SH-SY5Y (cell line): ENCODE results near the gene INO80.

Experiments
- GATA2 ChIP-seq: IDR thresholded peaks from 2 replicates; pipeline ENCODE4 v1.6.1; 2011; ENCODE audit warnings: mild to moderate bottlenecking, low read depth, low read length
- GATA3 ChIP-seq: IDR thresholded peaks from 2 replicates; pipeline ENCODE4 v1.6.1; 2011; ENCODE audit warnings: low read depth, mild to moderate bottlenecking, low read length, moderate library complexity

Gene INO80

DNA sequence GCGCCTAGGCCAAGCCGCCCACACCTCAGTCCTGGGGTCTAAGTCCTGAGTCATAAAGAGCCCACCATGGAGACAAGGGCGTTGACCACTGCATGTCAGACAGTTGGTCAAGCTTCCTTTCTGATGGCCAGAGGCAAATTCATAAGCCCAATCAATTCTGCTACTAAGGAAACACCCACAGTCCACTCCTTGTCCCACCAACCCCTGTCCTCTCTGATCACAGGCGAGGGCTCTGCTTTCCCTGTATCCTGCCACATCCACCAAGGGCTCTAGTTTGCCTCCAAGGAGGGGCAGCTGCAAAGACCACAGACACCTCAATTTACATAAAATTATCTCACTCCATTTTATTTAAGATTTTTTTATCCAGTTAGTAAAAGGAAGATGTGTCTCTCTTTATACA, 137.5 kb downstream of the INO80 start:
- TF ChIP-seq GATA2: no peak
- no peak for TF ChIP-seq GATA3

GRCh38 chr15:40978141-40978540, 137.9 kb downstream of the INO80 start:
- TF ChIP-seq GATA3: no peak
- no peak for TF ChIP-seq GATA2

- TF ChIP-seq GATA3: no peak
- TF ChIP-seq GATA2: no peak
Measured at GRCh38 chr15:40976819-40977218, 139.3 kb downstream of the INO80 start.

GRCh38 chr15:40974879-40975278, 141.2 kb downstream of the INO80 start:
- TF ChIP-seq GATA3 (no peak), GATA2 (no peak)

DNA sequence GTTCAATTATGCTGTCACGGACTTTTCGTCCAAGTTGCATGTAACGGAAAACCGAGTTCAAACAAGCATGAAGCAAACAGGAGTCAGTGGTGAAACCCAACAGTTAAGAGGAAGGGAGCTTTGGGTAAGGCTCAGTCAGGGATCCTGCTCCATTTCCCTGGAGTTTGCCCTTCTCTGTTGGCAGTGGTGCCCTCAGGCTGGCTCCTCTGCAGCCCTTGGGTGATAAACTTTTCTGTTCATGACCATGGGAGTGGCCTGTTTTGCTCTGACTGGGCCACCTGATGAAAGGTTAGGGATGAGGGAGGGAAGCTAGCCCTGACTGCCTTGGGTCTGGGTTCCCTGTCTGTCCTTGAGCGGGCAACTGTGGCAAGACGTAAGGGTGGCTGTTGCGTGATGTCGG, 146.7 kb downstream of the INO80 start:
- TF ChIP-seq GATA2: no peak
- no peak for TF ChIP-seq GATA3

DNA sequence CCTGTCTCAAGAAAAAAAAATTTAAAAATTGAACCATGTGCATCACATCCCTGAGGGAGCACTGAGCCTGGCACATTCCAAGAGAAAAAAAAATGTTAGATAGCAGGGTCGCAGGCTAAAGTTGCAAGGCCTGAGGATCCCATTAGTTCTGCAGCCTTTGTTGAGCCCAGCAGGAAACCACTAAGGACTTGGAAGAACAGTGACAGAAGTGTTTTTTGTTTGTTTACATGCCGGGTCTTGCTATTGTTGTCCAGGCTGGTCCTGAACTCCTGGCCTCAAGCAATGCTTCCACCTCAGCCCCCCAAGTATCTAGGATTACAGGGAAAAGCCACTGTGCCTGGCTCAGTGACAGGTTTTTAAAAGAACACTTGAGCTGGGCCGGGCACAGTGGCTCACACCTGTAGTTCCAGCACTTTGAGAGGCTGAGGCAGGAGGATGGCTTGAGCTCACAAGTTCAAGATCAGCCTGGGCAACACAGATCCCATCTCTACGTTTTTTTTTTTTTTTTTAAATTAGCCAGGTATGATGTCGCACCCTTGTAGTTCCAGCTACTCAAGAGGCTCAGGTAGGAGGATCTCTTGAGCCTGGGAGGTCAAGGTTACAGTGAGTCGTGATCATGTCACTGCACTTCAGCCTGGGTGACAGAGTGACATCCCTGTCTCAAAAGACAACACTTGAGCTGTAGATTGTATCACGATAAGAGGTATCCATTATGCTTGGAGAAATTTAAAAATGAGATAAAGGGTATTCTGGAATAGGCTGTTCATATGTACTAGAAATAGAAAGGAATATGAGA, 147.6 kb downstream of the INO80 start:
- no peak for TF ChIP-seq GATA2
- TF ChIP-seq GATA3: no peak

- TF ChIP-seq GATA3 (no peak), GATA2 (no peak)
Measured at GRCh38 chr15:40964634-40965033, 151.4 kb downstream of the INO80 start.

DNA sequence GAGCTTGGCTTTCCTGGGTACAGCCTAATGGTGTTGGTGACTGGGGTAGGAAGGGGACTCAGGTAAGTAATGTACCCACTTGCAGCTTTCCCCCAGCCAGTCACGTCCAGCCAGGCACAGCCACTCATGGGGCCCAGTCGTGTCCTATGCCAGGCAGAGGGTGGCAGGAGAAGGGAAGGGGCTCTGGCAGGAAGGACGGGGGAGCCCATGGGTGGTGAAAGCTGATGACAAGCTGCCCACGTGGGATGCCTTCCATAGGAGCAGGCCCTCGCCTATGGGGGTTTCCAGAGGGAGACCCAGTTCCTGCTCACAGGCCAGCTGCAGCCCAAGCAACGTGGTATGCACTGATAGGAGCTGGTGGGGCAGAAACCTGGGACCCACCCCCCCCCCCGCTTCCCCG, 152.1 kb downstream of the INO80 start:
- TF ChIP-seq GATA2: no peak
- no peak for TF ChIP-seq GATA3

DNA sequence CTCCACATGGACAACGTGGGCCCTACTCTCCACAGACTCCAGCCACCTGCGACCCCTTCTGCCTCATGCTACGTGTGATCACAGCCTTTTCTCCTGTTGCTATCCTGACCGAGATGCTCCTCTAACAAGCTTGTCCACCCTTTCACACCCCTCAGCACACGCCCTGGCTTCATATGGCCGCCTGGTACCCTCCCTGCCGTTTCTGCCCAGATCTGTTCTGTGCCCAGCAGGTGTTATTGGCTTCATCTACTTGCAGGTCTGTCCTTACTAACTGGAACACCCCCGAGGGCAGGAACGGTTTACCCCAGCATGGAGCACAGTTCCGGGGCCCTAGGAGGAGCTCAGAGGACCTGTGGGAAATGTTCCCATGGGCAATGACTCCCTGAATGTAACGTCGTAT, 152.9 kb downstream of the INO80 start:
- TF ChIP-seq GATA3 (no peak), GATA2 (no peak)

DNA sequence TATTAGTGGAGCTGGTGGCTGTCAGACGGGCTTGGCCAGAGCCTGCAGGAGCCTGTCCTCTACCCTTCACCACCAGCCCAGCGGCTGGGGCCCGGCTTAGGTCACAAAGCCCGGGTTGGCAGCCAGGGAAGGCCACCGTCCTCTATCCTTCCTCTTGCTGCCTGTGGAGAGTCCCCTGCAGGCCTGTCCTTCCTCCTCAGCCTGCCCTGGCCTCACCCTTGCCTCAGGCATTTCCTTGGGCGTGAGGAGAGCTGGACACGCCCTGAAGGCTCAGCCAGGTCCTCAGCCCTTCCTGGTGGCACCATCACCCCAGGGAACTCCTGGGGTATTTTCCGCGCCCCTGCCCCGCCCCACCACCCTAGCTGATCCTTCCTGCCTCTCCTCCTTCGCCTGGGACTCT, 155.2 kb downstream of the INO80 start:
- no peak for TF ChIP-seq GATA2
- TF ChIP-seq GATA3: no peak

GRCh38 chr15:40960151-40960885, 155.8 kb downstream of the INO80 start:
- TF ChIP-seq GATA2: no peak
- no peak for TF ChIP-seq GATA3

DNA sequence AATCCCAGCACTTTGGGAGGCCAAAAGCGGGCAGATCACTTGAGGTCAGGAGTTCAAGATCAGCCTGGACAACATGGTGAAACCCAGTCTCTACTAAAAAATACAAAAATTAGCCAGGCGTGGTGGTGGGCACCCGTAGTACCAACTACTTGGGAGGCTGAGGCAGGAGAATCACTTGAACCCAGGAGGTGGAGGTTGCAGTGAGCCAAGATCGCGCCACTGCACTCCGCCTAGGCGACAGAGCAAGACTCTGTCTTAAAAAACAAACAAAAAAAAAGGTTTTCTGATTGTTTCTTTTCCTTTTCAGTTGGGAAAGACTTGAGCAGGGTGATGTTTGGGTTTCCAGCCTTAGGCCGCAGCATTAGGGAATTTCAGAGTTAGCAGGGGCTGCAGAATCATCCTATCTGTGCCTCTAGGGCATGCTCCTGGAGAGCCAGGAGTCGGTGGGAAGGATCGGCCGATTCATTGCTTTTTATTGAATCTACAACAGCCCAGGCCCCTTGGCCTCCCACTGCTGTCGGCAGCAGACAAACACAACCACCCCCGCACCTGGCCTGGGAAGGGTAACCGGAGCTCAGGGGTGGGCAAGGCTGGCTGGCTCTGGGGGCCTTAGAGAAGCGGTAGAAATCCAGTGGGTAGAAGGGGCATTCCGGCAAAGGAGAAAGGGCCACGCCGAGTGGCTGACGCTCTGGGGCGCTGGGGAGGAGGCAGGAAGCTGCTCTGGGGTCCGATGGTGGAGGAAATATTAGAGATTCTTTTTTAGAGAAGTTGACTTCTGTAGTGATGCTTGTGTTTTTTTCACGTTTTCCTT, 156.5 kb downstream of the INO80 start:
- TF ChIP-seq GATA3: no peak
- no peak for TF ChIP-seq GATA2

DNA sequence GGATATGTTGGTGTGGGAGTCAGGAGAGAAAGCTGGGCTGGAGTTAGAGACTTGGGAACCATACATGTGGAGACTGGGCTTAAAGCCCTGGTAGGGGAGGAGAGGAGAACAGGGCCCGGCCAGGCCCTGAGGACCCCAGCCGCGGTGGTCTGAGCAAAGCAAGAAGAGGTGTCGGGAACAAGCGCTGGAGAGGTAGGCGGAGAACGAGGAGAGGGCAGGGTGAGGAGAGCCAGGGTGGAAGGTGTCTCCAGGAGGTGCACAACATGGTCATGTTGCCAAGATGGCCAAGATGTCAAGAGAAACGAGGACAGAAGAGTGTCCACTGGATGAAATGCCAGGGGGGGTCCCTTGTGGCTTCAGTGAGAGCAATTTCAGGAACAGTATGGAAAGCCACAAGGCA, 157.4 kb downstream of the INO80 start:
- TF ChIP-seq GATA3 (no peak), GATA2 (no peak)

DNA sequence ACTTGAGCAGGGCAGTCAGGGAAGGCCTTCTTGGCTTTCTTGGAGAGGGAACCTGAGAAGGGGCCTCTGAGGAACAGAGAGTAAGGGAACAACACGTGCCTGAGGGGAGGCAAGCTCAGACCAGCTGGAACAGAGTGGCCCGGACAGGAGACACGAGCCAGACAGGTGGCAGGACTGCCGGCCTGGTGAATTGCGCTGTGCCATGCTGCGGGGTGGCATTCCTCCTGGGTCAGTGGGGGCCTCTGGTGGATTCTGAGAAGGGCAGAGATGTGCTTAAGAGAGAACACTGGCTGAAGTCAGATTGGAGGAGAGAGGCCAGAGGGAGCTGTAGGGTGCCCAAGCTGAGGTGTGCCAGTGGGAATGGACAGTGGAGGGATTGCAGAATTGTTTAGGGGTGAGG, 157.9 kb downstream of the INO80 start:
- TF ChIP-seq GATA3 (no peak), GATA2 (no peak)

DNA sequence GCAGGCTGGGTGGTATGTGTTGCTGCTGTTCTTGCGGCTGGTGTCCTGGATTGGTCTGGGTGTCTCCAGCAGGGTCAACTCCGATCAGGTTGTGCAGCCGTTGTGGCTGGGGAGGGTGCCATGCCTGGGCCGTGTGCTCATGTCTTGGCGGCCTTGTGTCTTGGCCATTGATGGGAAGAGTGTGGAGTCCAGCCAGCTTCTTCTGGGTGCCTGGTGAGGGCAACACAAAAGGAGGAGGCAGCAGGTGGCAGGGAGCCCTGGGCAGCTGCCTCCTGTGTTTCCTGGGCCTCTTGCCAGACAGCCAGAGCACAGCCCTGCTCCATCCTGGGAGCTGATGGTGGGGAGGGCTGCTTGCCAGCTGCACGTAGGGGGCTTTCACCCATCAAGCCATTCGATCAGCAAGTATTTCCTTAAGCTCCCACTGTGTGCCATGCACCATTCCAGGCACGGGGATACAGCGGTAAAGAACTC, 158.5 kb downstream of the INO80 start:
- TF ChIP-seq GATA2 (no peak), GATA3 (no peak)
